CD4-positive, alpha-beta T cell treated with Interleukin-4 for 4 hours (primary cell): ENCODE measurements around the gene MTUS2.
A peak's percentile ranks its signal among the peaks of the same experiment; 100 is the strongest.

Experiments
- DNase-seq: peaks from one replicate; pipeline ENCODE4 v3.0.0-alpha.2; 2020

The MTUS2 gene

GRCh38 chr13:29038700-29039099 is 218.6 kb downstream of the MTUS2 start:
- no peak for DNase-seq

- DNase-seq: no peak
These were observed 219.1 kb downstream of the MTUS2 start for GRCh38 chr13:29039212-29039611.

- DNase-seq: no peak
These were observed 226.4 kb downstream of the MTUS2 start for GRCh38 chr13:29046588-29046987.

GRCh38 chr13:29049524-29049923 is 229.4 kb downstream of the MTUS2 start:
- no peak for DNase-seq

GRCh38 chr13:29050719-29051118 is 230.6 kb downstream of the MTUS2 start:
- no peak for DNase-seq

GRCh38 chr13:29059800-29060199 is 239.7 kb downstream of the MTUS2 start:
- no peak for DNase-seq

- no peak for DNase-seq
These were observed 245.0 kb downstream of the MTUS2 start for GRCh38 chr13:29065142-29065541.

- no peak for DNase-seq
These were observed 247.3 kb downstream of the MTUS2 start for GRCh38 chr13:29067306-29067945.

GRCh38 chr13:29073755-29074154 is 253.6 kb downstream of the MTUS2 start:
- DNase-seq: no peak

- no peak for DNase-seq
These were observed 257.1 kb downstream of the MTUS2 start for GRCh38 chr13:29077051-29077813.

- DNase-seq: peak; percentile 75
These were observed 260.9 kb downstream of the MTUS2 start for GRCh38 chr13:29081036-29081435.

- no peak for DNase-seq
These were observed 261.7 kb downstream of the MTUS2 start for GRCh38 chr13:29081697-29082440.

GRCh38 chr13:29099781-29100406 is 279.8 kb downstream of the MTUS2 start:
- no peak for DNase-seq

GRCh38 chr13:29100758-29101157 is 280.6 kb downstream of the MTUS2 start:
- no peak for DNase-seq

GRCh38 chr13:29101409-29101808 is 281.3 kb downstream of the MTUS2 start:
- no peak for DNase-seq

GRCh38 chr13:29101905-29102304 is 281.8 kb downstream of the MTUS2 start:
- DNase-seq: no peak

- no peak for DNase-seq
These were observed 283.1 kb downstream of the MTUS2 start for GRCh38 chr13:29103065-29103800.

- no peak for DNase-seq
These were observed 284.3 kb downstream of the MTUS2 start for GRCh38 chr13:29104461-29104860.

- DNase-seq: no peak
These were observed 285.6 kb downstream of the MTUS2 start for GRCh38 chr13:29105779-29106178.

GRCh38 chr13:29106651-29107050 is 286.5 kb downstream of the MTUS2 start:
- no peak for DNase-seq

GRCh38 chr13:29108068-29108786 is 288.1 kb downstream of the MTUS2 start:
- DNase-seq: no peak

GRCh38 chr13:29109987-29110386 is 289.8 kb downstream of the MTUS2 start:
- no peak for DNase-seq
